ENCODE measurements around the gene XPC.

The XPC gene

GRCh38 chr3:14169871-14170270 is 8.5 kb downstream of the XPC start:
- DNase-seq: no peak

GRCh38 chr3:14169435-14169834 is 9.0 kb downstream of the XPC start:
- no peak for DNase-seq

GRCh38 chr3:14166877-14167603 is 11.4 kb downstream of the XPC start:
- no peak for DNase-seq

- DNase-seq: no peak
Observed at GRCh38 chr3:14162178-14162577, 16.2 kb downstream of the XPC start.

- DNase-seq: no peak
Observed at GRCh38 chr3:14161282-14161681, 17.1 kb downstream of the XPC start.

- no peak for DNase-seq
Observed at GRCh38 chr3:14159426-14159825, 19.0 kb downstream of the XPC start.

- no peak for DNase-seq
Observed at GRCh38 chr3:14158370-14158769, 20.0 kb downstream of the XPC start.

- DNase-seq: no peak
Observed at GRCh38 chr3:14157951-14158350, 20.4 kb downstream of the XPC start.

- DNase-seq: no peak
Observed at GRCh38 chr3:14156843-14157561, 21.4 kb downstream of the XPC start.

GRCh38 chr3:14156201-14156600 is 22.2 kb downstream of the XPC start:
- no peak for DNase-seq

- DNase-seq: no peak
Observed at GRCh38 chr3:14154895-14155440, 23.4 kb downstream of the XPC start.

GRCh38 chr3:14154276-14154675 is 24.1 kb downstream of the XPC start:
- no peak for DNase-seq

GRCh38 chr3:14153663-14154062 is 24.7 kb downstream of the XPC start:
- no peak for DNase-seq

- DNase-seq: no peak
Observed at GRCh38 chr3:14152963-14153355, 25.4 kb downstream of the XPC start.

GRCh38 chr3:14152233-14152962 is 26.0 kb downstream of the XPC start:
- no peak for DNase-seq

- DNase-seq: no peak
Observed at GRCh38 chr3:14151471-14152083, 26.8 kb downstream of the XPC start.

GRCh38 chr3:14150491-14151230 is 27.7 kb downstream of the XPC start:
- no peak for DNase-seq

- DNase-seq: no peak
Observed at GRCh38 chr3:14150078-14150477, 28.3 kb downstream of the XPC start.

GRCh38 chr3:14148041-14148985 is 30.1 kb downstream of the XPC start:
- no peak for DNase-seq

GRCh38 chr3:14147617-14148016 is 30.8 kb downstream of the XPC start:
- DNase-seq: no peak

- DNase-seq: no peak
Observed at GRCh38 chr3:14147066-14147435, 31.4 kb downstream of the XPC start.
